ENCODE data around the gene PIAS2. TPM values are rescaled to one million over a fixed set of nuclear protein-coding genes. Genes with fewer than 3 reads are reported as not detected.
"Not testable (repeated sequence)": the region's sequence is repeated elsewhere in the genome, so short reads cannot be mapped to it uniquely, and the experiment has no call there.

The PIAS2 gene, protein sequence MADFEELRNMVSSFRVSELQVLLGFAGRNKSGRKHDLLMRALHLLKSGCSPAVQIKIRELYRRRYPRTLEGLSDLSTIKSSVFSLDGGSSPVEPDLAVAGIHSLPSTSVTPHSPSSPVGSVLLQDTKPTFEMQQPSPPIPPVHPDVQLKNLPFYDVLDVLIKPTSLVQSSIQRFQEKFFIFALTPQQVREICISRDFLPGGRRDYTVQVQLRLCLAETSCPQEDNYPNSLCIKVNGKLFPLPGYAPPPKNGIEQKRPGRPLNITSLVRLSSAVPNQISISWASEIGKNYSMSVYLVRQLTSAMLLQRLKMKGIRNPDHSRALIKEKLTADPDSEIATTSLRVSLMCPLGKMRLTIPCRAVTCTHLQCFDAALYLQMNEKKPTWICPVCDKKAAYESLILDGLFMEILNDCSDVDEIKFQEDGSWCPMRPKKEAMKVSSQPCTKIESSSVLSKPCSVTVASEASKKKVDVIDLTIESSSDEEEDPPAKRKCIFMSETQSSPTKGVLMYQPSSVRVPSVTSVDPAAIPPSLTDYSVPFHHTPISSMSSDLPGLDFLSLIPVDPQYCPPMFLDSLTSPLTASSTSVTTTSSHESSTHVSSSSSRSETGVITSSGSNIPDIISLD
- total RNA-seq = 24.3 TPM
- long read RNA-seq, full-length matches to known transcripts = 9 of 13 reads
- long read RNA-seq, partial matches to known transcripts = 1 of 13 reads
- long read RNA-seq, other reads (novel, unspliced or antisense) = 3 of 13 reads

DNA sequence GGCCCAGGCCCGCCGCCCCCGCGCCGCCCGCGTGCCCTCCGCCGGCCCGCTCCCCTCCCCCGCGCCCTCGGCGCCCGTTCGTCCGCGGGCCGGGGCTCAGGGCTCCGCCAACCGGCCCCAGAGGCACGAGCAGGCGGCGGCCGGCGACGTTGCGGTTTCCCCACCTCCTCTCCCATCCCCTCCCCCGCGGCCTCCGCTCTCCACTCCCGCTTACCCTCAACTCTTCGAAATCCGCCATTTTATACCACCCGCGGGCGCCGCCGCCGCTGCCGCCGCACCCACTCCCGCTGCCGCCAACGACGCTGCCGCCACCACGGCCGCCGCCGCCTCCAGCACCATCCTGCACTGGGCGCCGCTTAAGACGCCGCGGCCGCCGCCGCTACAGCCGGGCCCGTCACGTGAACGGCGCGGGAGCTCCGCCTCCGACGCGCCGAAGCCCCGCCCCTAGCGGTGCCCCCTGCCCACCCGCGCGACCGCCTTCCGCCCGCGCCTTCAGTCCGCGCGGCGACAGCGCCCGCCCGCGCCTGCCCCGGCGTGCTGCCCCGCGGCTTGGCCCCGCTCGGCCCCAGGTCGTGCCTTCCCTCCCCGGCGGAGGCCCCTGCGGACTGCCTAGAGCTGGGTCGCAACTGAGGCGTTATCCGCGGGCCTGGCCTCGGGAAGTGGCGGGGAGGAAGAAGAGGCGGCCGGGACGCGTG, at the start of gene PIAS2, which contains the start of gene KATNAL2:
PIAS2 (minus strand) TSS at position 400 of the 695 bp plus-strand sequence; CDS start at position 238, 162 bp downstream.
KATNAL2 (plus strand) TSS at position 495 of the 695 bp plus-strand sequence. CDS start 29,271 bp downstream, outside the sequence.
- DNase-seq (ENCODE audit: missing footprints) (peak; percentile 92), ATAC-seq (peak; percentile 97)
- intact Hi-C loops (cut with DNase I) = loop anchor here (10.0 kb wide), 1 partner anchor 652 kb away; no protein-coding TSS in a partner anchor

DNA sequence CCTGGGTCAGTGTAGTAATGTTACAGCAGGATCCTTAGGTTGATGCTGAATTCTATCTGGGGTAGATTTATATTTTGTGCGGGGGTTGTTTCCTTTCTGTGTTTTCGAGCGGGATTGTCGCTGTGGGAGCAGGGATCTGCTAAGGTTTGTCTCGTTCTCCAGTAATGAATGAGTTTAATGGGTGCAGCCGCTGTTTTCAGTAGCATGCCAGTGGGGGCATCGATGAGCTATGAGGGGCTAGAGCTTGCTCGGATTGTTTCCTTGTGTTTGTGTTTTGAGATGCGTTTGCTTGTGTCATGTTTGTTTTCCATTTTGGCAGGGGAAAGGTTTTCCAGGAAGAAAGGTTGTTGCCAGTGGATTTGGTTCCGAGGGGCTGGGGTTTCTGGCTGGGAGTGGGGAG, 49.0 kb upstream of the PIAS2 start:
- intact Hi-C loops (cut with DNase I); ATAC-seq; DNase-seq (ENCODE audit: missing footprints): not testable (repeated sequence)

DNA sequence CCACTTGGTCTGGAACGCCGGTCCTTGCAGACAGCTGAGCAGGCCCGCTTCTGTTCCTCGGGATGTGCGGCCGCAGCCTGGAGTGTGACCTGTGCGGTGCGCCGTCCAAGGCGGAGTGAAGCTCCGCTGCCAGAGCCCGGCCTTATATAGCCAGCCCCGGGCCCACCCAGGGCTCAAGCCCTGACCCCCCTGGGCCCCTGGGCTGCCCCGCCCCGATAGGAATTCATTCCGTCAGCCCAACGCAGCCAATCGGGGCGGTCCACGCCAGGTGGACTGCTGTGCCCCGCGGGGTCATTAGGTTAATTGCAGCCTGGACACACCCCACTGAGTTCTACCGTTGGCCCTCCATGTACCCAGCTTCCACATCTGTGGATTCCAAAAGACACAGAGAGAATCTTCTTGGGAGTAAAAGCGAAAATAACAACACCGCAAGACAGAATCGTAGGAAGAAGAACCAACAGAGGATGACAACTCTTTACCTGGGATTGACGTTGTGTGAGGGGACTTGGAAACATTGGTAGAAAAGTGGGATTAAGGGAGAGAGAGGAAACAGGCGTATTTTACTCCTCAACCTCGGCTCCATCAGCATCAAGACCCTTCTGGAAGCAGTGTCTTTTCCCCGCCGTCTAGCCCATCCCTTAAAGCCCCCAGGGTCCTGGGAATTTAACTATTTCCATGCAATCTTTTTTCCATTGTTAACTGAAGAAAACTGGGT, 47.4 kb upstream of the PIAS2 start:
- intact Hi-C loops (cut with DNase I); DNase-seq (ENCODE audit: missing footprints): not testable (repeated sequence)
- peak; percentile 54 for ATAC-seq

DNA sequence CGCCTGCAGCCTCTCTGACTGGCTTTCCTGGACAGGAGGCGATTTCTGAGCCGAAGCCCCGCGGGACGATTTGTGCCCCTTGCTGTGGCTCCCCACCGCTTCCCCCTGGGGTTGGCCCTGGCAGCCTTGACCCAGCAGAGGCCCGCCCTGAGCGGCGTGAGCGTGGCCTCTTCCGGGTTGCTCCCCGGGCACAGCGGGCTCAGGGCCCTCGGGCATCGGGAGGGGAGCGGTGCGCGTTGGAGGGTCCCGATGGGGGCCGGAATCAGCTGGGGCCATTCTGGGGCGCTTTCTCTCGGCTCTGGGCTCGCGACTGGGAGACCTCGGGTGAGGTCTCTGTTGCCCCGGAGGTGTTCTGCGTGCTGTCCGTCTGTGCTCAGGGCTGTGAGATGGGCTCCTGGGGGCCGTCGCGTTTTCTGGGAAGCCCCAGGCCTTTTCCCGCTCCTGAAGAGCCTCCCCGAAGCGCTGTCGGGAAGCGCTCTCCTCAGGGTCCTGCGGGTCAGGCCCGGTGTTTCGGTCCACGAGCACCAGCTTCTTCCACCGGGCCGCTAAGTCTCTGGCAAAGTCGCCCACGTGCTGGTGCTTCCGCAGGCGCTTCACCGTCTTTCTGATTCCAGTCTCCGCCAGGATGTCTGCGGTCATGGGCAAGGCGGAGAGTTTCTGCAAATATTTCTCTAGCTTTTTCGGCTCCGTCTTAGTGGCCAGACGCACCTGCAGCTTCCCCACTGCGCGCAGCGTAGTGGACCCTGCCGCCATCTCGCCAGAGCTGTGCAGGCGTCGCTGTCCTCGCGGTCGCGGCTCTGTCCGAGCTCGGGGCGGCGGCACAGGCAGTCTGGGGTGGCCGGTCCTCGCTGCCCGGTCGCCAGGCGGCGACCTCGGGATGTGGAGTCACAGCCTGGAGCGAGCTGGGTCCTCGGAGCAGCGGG, 46.6 kb upstream of the PIAS2 start:
- intact Hi-C loops (cut with DNase I); DNase-seq (ENCODE audit: missing footprints); ATAC-seq: not testable (repeated sequence)

DNA sequence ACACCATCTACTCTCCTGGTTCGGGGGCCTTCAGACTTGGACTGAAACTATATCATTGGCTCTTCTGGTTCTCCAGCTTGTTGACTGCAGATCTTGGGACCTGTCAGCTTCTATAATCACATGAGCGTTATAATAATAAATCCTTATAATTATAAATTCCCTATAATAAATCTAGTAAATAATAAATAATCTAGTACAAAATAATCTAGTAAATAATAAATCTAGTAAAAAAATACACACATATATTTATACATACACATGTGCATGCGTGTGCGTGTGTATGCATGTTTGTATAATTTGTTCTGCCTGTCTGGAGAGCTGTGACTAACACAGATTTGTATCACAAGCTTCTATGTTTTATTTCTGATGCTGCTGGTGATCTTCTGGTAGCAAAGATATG, 40.9 kb upstream of the PIAS2 start:
- intact Hi-C loops (cut with DNase I) = no loop called here
- ATAC-seq = no peak
- DNase-seq (ENCODE audit: missing footprints) = no peak

DNA sequence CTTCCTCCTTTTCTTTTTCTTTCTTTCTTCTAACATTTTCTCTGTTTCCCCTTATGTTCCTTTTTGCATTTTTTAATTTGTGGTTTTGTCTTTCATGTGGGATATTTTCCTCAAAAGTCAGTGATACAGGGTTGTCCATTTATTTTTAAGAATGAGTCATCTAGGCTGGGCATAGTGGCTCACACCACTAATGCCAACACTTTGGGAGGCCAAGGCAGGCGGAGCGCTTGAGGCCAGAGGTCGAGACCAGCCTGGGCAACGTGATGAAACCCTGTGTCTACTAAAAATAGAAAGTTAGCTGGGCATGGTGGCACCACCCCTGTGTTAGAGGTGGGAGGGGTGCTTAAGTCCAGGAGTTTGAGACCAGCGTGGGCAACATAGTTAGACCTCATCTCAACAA, 35.9 kb upstream of the PIAS2 start:
- intact Hi-C loops (cut with DNase I) = no loop called here
- ATAC-seq (no peak), DNase-seq (ENCODE audit: missing footprints) (no peak)

DNA sequence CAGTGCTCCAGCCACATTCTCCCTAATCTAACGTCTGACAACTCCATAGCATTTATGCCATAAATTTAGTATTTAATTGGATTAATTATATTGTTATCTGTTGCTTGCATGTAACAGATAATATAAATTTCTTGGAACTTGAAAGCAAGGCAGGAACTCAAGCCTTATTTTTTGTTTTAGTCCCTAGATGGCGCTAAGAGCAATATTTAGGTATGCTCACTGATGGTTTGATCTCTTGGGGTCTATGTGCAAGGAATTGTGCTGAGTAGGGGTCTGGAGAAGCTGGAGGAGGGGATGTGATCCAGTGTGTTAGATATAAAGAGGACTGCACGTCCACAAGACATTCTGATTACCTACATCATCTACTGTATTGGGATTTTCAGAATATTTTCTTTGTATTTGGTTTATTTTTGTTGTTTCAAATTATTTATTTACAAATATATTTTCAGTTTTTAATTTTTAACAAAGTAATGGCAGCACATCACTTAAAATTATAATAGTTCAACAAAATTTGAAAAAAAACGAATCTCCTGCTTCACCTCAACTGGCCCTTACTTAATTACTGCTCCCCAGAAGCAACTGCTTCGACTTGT, 32.9 kb upstream of the PIAS2 start:
- intact Hi-C loops (cut with DNase I) = no loop called here
- no peak for ATAC-seq
- DNase-seq (ENCODE audit: missing footprints) = no peak

DNA sequence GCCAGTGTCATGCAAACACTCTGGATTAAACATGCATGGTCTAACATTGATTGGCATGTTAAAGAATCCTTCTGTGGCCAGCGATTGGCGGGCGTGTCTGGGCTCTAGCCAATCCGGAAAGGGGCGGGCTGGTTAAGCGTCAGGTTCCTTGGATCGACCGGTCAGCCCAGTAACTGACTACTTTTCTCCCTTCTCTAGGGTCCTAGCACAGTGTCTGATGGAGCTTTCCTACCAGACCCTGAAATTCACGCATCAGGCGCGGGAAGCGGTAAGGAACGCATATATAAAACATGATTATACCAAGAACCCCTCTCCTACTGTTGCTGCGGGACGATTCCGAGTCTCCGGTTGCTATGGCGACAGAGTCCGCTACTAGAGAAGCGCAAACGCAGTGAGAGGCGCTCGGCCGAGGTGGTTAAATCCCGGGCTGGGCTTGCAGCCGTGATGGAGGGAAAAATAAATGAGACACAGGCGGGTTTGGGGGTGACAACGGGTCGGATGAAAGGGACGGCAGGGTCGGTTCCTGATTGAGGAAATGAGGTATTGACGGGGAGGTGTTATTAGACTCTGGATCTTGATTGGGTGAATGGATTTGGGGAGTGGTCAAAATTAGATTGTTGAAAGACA, 29.5 kb upstream of the PIAS2 start:
- DNase-seq (ENCODE audit: missing footprints) (peak; percentile 87), ATAC-seq (peak; percentile 94)

DNA sequence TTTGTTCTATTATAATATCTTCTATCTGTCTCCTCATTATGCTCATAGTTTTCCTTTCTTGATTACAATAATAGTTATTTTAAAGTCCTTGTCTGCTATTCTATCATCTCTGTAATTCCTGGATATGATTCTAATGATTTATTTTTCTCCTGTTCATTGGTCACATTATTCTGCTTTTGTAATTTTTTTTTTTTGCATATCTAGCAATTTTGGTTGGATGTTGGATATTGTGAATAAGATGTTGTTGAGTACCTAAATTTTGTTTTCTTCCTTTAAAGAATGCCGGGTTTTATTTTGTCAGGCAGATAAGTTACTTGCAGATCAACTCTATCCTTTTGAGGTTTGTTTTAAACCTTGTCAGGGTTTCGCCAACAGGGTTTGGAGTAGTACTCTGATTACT, 25.3 kb upstream of the PIAS2 start:
- intact Hi-C loops (cut with DNase I) = no loop called here
- ATAC-seq = no peak
- DNase-seq (ENCODE audit: missing footprints) = no peak

More for the DNA sequence above, 29.5 kb upstream of the PIAS2 start:
- intact Hi-C loops (cut with DNase I) = no loop called here

DNA sequence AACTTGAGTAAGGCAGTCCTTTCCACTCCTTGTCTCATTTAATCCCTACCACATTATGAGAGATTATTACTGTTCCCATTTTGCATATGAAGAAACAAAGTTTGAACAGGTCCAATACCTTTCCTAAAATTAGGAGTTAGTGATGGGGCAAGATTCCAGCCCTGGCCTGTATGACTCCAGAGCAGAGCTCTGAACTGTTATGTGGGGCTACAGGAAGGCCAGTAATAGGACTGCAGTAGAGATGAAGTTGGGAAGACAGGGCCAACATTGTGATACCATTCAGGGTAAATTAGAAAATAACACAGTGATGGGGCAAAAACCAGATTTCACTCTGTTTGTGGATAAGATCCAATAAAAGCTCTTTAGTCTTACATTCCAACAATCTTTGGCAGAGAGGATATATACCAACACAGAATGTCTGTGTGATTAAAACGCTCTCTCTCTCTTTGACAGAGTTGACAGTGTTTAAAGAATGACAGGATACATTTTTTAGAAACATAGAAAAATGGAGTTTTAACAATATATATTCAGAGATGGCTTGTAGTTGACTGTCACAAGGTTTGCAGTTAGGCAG, 22.8 kb upstream of the PIAS2 start:
- intact Hi-C loops (cut with DNase I) = no loop called here
- ATAC-seq = no peak
- DNase-seq (ENCODE audit: missing footprints) = no peak

DNA sequence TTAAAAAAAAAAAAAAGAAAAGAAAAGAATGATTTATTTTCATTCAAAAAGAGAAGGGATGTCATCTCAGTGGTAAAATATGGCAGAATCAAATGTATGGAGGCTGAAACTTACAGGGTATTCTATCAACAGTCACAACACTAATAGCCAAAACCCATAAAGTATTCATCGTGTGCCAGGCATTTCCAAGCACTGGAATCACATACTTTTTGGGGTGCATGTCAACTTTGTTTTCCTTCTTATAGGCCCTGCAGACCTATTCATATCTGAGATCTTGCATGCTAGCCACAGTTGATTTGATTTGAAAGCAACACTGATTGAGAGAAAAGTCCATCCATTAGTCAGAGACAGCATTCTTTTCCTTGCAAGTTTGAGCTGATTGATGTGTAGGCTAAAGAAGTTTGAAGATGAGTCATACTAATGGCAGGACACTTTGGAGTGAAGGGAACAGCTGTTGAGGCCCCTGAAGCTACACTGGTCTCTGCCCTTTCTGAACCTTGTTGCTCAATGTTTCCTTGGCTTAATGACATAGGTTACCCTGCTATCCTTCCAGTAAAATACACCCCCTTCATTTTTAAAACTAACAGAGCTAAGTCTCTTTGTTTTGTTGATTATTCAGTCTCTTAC, 22.1 kb upstream of the PIAS2 start:
- ATAC-seq = no peak
- no peak for DNase-seq (ENCODE audit: missing footprints)
- intact Hi-C loops (cut with DNase I) = no loop called here

DNA sequence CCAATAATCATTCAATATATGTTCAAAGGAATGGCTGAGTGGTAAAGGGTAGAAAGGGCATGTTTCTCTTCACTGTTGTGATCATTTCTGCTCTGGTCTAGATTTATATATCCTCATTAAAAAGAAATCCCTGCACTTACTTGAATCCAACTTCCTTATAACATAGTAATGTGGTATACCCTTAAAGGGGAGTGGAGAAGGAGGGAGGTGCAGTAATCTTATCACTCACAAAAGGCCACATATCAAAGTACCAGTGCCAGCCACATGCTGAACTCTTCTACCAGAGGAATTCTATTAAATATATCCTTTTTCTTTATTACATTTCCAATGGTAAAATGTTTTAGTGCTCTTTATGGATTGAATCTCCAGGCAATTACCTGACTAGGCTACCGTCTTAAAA, 3.3 kb upstream of the PIAS2 start:
- intact Hi-C loops (cut with DNase I) = no loop called here
- ATAC-seq (no peak), DNase-seq (ENCODE audit: missing footprints) (no peak)

DNA sequence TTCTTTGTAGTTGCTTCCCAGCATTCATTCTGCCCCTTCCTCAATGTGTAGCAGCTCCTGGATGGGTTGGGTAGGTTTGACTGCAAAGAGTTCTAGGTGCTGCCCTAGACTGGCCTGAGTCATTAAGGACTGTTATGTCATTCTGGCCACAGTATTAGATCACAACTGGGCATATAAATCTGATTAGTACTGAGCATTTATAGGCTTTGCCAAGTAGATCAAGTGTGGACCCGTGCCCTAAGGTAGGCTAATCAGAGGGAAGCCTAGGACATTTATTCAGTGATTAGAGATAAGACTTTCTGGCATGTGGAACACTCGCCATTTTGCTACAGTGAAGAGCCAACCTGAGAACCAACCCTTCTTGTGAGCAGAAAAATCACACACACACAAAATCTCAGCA, 2.8 kb upstream of the PIAS2 start:
- intact Hi-C loops (cut with DNase I) = no loop called here
- ATAC-seq = no peak
- DNase-seq (ENCODE audit: missing footprints) = no peak

DNA sequence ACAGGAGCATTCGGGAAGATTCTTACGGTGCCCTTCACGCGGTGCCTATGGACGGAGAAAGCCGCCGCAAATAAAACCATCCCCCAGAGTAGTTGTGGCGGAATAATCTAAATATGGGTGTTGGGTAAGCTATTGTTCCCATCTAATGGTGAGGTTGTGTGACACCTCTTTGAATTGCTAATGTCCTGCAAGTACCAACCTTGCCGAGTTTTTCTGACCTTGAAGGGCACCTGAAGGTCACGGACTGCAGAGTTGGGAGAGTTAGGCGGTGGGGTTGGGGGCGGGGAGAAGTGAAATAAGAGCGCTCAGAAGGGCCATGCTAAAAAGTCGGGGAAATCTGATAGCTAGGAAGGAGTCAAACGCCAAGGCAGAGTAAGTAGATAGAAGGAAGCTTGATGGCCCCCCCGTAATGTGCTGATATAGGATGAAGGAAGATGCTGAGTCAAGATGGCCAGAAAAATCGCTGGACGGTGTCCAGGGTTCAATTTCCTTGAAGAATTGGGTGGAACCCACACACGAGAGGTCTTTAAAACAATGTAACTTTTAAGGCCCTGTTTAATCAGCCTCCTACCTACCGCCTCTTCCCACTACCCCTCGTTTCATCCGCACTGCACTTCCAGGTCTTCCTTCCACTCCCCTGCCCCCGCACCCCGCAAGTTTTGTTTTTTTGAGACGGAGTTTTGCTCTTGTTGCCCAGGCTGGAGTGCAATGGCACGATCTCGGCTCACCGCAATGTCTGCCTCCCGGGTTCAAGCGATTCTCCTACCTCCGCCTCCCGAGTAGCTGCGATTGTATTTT, 695 bp upstream of the PIAS2 start:
- ATAC-seq (no peak), DNase-seq (ENCODE audit: missing footprints) (no peak)
- intact Hi-C loops (cut with DNase I) = loop anchor here (10.0 kb wide), 1 partner anchor 653 kb away; no protein-coding TSS in a partner anchor

DNA sequence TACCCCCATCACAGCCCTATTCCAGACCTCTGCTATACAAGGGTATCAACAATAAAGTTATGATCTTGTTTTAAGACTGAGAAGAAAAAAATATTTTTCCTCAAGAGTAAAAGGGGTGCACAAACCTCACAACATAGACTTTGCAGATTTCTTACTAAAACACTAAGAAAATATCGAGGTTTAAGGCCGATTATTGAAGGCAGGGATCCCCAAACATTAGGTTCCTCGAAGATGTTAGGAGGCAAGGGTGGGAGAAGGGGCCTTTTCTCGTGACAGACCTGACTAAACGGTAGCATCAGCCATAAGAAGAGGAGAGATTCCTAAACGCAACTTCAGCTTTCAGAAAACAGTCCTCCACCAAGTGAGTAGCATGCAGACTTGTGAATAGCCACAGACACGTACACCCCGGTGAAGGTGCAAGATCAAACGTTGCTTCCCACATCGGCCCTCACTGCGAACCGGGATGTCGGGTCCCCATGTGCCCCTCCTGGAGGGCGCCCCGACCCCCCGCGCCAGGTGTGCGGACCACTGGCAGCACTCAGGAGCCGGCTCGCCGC, 678 bp downstream of the PIAS2 start:
- ATAC-seq (no peak), DNase-seq (ENCODE audit: missing footprints) (no peak)
- intact Hi-C loops (cut with DNase I) = loop anchor here (10.0 kb wide), 1 partner anchor 652 kb away; no protein-coding TSS in a partner anchor

All from Right ventricle myocardium inferior (tissue), 1 donor.